ENCODE measurements around the gene ACBD4. TPM values are rescaled to one million over a fixed set of nuclear protein-coding genes. Genes with fewer than 3 reads are reported as not detected.

The ACBD4 gene
- total RNA-seq = 10 to 100 TPM; 15.0 to 28.8 (median 23.5) TPM

GRCh38 chr17:45135192-45135977, at the start of gene ACBD4:
TSS of gene ACBD4 (plus strand) at chr17:45135687. CDS start at chr17:45136145, 458 bp downstream.
- Histone ChIP-seq H3K27me3 (no peaks in the 10 kb centered on the region), H3K27ac (peak within 1 kb of the TSS; percentile 70 to 92 (median 90)), H3K4me1 (peaks cover 0 to 62% (median 18%) of the 10 kb centered on the region in 3 donors), H3K4me3 (peak within 1 kb of the TSS; percentile 73 to 81), H3K9me3 (no peaks in the 10 kb centered on the region), H3K36me3 (peaks cover 0 to 32% of the 10 kb centered on the region in 2 donors)
- WGBS, 2 donors (ENCODE audit: low coverage in 1 of 2) = 2 to 50% methylated on average over 4 to 9 of the region's 40 CpGs
- ATAC-seq = peak; percentile 90
- TF ChIP-seq CTCF (IDR thresholded peaks at IDR 0.05) (peak in 3 of 4 experiments; percentile 98 to 100 (median 100)), EP300 (IDR thresholded peaks at IDR 0.05) (no peak), POLR2AphosphoS5 (IDR thresholded peaks at IDR 0.05) (peak; percentile 74), POLR2A (IDR thresholded peaks at IDR 0.05) (peak; percentile 58 to 65)

- no peak for ATAC-seq
- no peaks in the 10 kb centered on the region for H3K9me3 ChIP-seq
- TF ChIP-seq EP300 (IDR thresholded peaks at IDR 0.05) (no peak), POLR2AphosphoS5 (IDR thresholded peaks at IDR 0.05) (no peak), POLR2A (IDR thresholded peaks at IDR 0.05) (no peak), CTCF (IDR thresholded peaks at IDR 0.05) (no peak)
- no peak overlapping the region for H3K4me3 ChIP-seq
- H3K4me1 ChIP-seq = peaks cover 0 to 43% (median 0%) of the 10 kb centered on the region in 3 donors
- WGBS, 2 donors (ENCODE audit: low coverage in 1 of 2) = 62 to 100% methylated on average over 2 of the region's 4 CpGs
- no peaks in the 10 kb centered on the region for H3K27me3 ChIP-seq
- H3K27ac ChIP-seq = peak overlapping the region in 1 of 4 donors; percentile 32
- H3K36me3 ChIP-seq = peaks cover 0 to 99% of the 10 kb centered on the region in 2 donors
Measured at GRCh38 chr17:45086391-45086790, 49.1 kb upstream of the ACBD4 start.

GRCh38 chr17:45086865-45087503, 48.5 kb upstream of the ACBD4 start:
- WGBS, 2 donors (ENCODE audit: low coverage in 1 of 2) = 90 to 94% methylated on average over 4 to 5 of the region's 6 CpGs
- Histone ChIP-seq H3K4me1 (peaks cover 0 to 43% (median 5%) of the 10 kb centered on the region in 3 donors), H3K9me3 (no peaks in the 10 kb centered on the region), H3K36me3 (peaks cover 0 to 99% of the 10 kb centered on the region in 2 donors), H3K4me3 (no peak overlapping the region), H3K27ac (peak overlapping the region in 1 of 4 donors; percentile 32), H3K27me3 (no peaks in the 10 kb centered on the region)
- no peak for ATAC-seq
- TF ChIP-seq EP300 (IDR thresholded peaks at IDR 0.05) = no peak
- no peak for TF ChIP-seq POLR2AphosphoS5 (IDR thresholded peaks at IDR 0.05)
- TF ChIP-seq CTCF (IDR thresholded peaks at IDR 0.05) = no peak
- TF ChIP-seq POLR2A (IDR thresholded peaks at IDR 0.05) = no peak

GRCh38 chr17:45087504-45087975, 47.9 kb upstream of the ACBD4 start:
- peaks cover 0 to 96% of the 10 kb centered on the region in 2 donors for H3K36me3 ChIP-seq
- peak overlapping the region in 1 of 4 donors; percentile 18 for H3K27ac ChIP-seq
- no peak overlapping the region for H3K4me3 ChIP-seq
- peaks cover 0 to 43% (median 11%) of the 10 kb centered on the region in 3 donors for H3K4me1 ChIP-seq
- no peaks in the 10 kb centered on the region for H3K27me3 ChIP-seq
- no peak for ATAC-seq
- H3K9me3 ChIP-seq = no peaks in the 10 kb centered on the region
- 30 to 37% methylated on average over 3 of the region's 3 CpGs for WGBS, 2 donors (ENCODE audit: low coverage in 1 of 2)
- TF ChIP-seq POLR2A (IDR thresholded peaks at IDR 0.05) (no peak), CTCF (IDR thresholded peaks at IDR 0.05) (no peak), POLR2AphosphoS5 (IDR thresholded peaks at IDR 0.05) (no peak), EP300 (IDR thresholded peaks at IDR 0.05) (no peak)

Measured in gastroesophageal sphincter (tissue), 4 donors.